B cell (primary cell): Measurements from ENCODE around the gene PRR3. TPM values are rescaled to one million over a fixed set of nuclear protein-coding genes. Genes with fewer than 3 reads are reported as not detected.

Experiments used
- ATAC-seq: fragments of 200-7000 bp; cut with Tn5 transposase; one replicate; pipeline ENCODE4 v1.10.0; 2021; ENCODE audit warnings: low read depth, mild to moderate bottlenecking, moderate number of reproducible peaks, moderate library complexity
- CTCF ChIA-PET: fragments of 350-600 bp; sonication (Branson Sonifier 250); formaldehyde crosslinking; loops from one replicate; lab custom pipeline; 2021; ENCODE audit warnings: antibody characterized with exemption, inconsistent platforms; lab: Charles Lee
- POLR2A ChIA-PET: fragments of 350-600 bp; sonication (Branson Sonifier 250); formaldehyde crosslinking; loops from one replicate; lab custom pipeline; 2021; ENCODE audit warnings: antibody characterized with exemption; lab: Charles Lee
- DNase-seq: peaks from one replicate; pipeline ENCODE4 v3.0.0; 2013
- H2AFZ ChIP-seq: 2 replicates; pipeline ENCODE4 v1.6.1; 2012; ENCODE audit warnings: mild to moderate bottlenecking, low read depth, low read length; ENCODE audit not compliant: insufficient read depth, poor library complexity, severe bottlenecking
- H3K27ac ChIP-seq, 2 donors: 1 replicate in 1 of 2; 2 replicates in 1 of 2; pipeline ENCODE4 v1.5.1; 2012 to 2013; ENCODE audit warnings: low read length in 2 of 2, mild to moderate bottlenecking in 2 of 2, moderate library complexity in 1 of 2
- H3K27me3 ChIP-seq, 4 experiments: fragments of 200-600 bp in 1 of 4; sonication (generic) in 1 of 4; replicated peaks in 1 of 4; 1 replicate in 2 of 4; 2 replicates in 2 of 4; pipeline versions ENCODE4 v1.6.1 to v1.7.0; 2013 to 2016; ENCODE audit warnings: low read length in 3 of 4, mild to moderate bottlenecking in 2 of 4, mixed read lengths in 1 of 4, moderate library complexity in 1 of 4; ENCODE audit not compliant: insufficient read depth in 4 of 4, control insufficient read depth in 3 of 4; ENCODE audit errors: control extremely low read depth in 1 of 4
- H3K36me3 ChIP-seq, 2 experiments: replicated peaks in 1 of 2; 1 replicate in 1 of 2; 2 replicates in 1 of 2; pipeline versions ENCODE4 v1.6.1 to v1.7.1; 2013; ENCODE audit warnings: low read length in 1 of 2; ENCODE audit not compliant: insufficient read depth in 2 of 2, control insufficient read depth in 1 of 2; ENCODE audit errors: control extremely low read depth in 1 of 2, extremely low read depth in 1 of 2
- H3K4me1 ChIP-seq, 2 donors: fragments of 200-600 bp in 1 of 2; sonication (generic) in 1 of 2; 1 replicate in 1 of 2; 2 replicates in 1 of 2; pipeline versions ENCODE4 v1.5.1 to v1.6.1; 2013 to 2017; ENCODE audit warnings: low read length in 2 of 2; ENCODE audit not compliant: control insufficient read depth in 2 of 2, insufficient read depth in 2 of 2
- H3K4me2 ChIP-seq: replicated peaks from 2 replicates; pipeline ENCODE3; 2012; ENCODE audit warnings: mild to moderate bottlenecking, low read depth, low read length; ENCODE audit not compliant: poor library complexity, severe bottlenecking
- H3K4me3 ChIP-seq, 5 experiments: fragments of 200-600 bp in 1 of 5; sonication (generic) in 1 of 5; 1 replicate in 3 of 5; 2 replicates in 2 of 5; pipeline versions ENCODE4 v1.5.1 to v1.7.0; 2011 to 2016; ENCODE audit warnings: low read length in 4 of 5, mild to moderate bottlenecking in 4 of 5, low read depth in 2 of 5, control low read depth in 1 of 5, moderate library complexity in 1 of 5; ENCODE audit not compliant: insufficient read depth in 1 of 5; ENCODE audit errors: control extremely low read depth in 1 of 5, extremely low read depth in 1 of 5
- H3K79me2 ChIP-seq: fragments of 200-600 bp; sonication (generic); one replicate; pipeline ENCODE4 v1.6.0; 2016; ENCODE audit warnings: low read length; ENCODE audit not compliant: control insufficient read depth, insufficient read depth
- H3K9ac ChIP-seq: fragments of 200-600 bp; sonication (generic); 2 replicates; pipeline ENCODE4 v1.6.1; 2017; ENCODE audit warnings: mild to moderate bottlenecking, low read length, moderate library complexity
- H3K9me3 ChIP-seq, 3 donors: one replicate each; pipeline versions ENCODE4 v1.6.1 to v1.7.1; 2013; ENCODE audit warnings: low read length in 2 of 3; ENCODE audit not compliant: control insufficient read depth in 2 of 3, insufficient read depth in 1 of 3; ENCODE audit errors: control extremely low read depth in 1 of 3
- H4K20me1 ChIP-seq: 2 replicates; pipeline ENCODE4 v1.6.0; 2012; ENCODE audit warnings: mild to moderate bottlenecking, low read length; ENCODE audit not compliant: insufficient read depth, control insufficient read depth, poor library complexity, severe bottlenecking
- H3K27ac Mint-ChIP-seq: one replicate; pipeline ENCODE4 v1.8.0; 2021; ENCODE audit warnings: mixed read lengths
- H3K27me3 Mint-ChIP-seq: one replicate; pipeline ENCODE4 v1.8.0; 2021; ENCODE audit warnings: mixed read lengths
- H3K4me1 Mint-ChIP-seq: one replicate; pipeline ENCODE4 v1.8.0; 2021; ENCODE audit warnings: mixed read lengths
- H3K4me3 Mint-ChIP-seq: one replicate; pipeline ENCODE4 v1.8.0; 2021; ENCODE audit warnings: mixed read lengths
- H3K9me3 Mint-ChIP-seq: one replicate; pipeline ENCODE4 v1.8.0; 2022; ENCODE audit warnings: mixed read lengths; ENCODE audit not compliant: insufficient read depth
- EZH2 ChIP-seq: IDR thresholded peaks from 2 replicates; pipeline ENCODE4 v1.6.1; 2012; ENCODE audit warnings: borderline replicate concordance, low read depth, mild to moderate bottlenecking, moderate library complexity, low read length; ENCODE audit not compliant: insufficient read depth, poor library complexity, severe bottlenecking
- WGBS: methylation state at CpG from one replicate; pipeline ENCODE4 v1.1.5; 2013; ENCODE audit warnings: missing lambda C conversion rate; ENCODE audit not compliant: insufficient coverage; 5-methylcytosine and 5-hydroxymethylcytosine counted together
- intact Hi-C: fragments of 100-400 bp; cut with micrococcal nuclease; formaldehyde crosslinking; loops from one replicate; pipeline ENCODE4 v1.10.0; 2022
- polyA plus RNA-seq: library from polyadenylated mRNA; depleted of rRNA; stranded (reverse); fragments of >200 nt; gene quantifications from 2 replicates; pipeline ENCODE4 v1.2.3, GENCODE V29; 2012
- total RNA-seq, 2 donors: library from RNA; stranded (reverse); fragments of 120-200 nt in 1 of 2; gene quantifications; 1 replicate in 1 of 2; 2 replicates in 1 of 2; pipeline versions ENCODE4 v1.2.3 to v1.2.4, GENCODE V29; 2013 to 2022
- TF ChIP-seq, protein P1 (sequence below): fragments of 200-600 bp; IDR thresholded peaks from one replicate; pipeline ENCODE4 v1.8.0; 2022; ENCODE audit warnings: antibody characterized with exemption, mild to moderate bottlenecking

PRR3 gene
- total and polyA plus RNA-seq, 2 donors (not counting 1 experiment from before 2014, with no cell fraction given) = 15.0 to 30.3 TPM

- ATAC-seq (peak; percentile 62), DNase-seq (peak; percentile 84)
- Histone ChIP-seq H3K36me3 (no peaks in the 10 kb centered on the region), H4K20me1 (no peaks in the 10 kb centered on the region), H3K9me3 (no peaks in the 10 kb centered on the region), H3K27me3 (no peaks in the 10 kb centered on the region), H2AFZ (peak overlapping the region; percentile 37), H3K79me2 (peaks cover 20% of the 10 kb centered on the region), H3K4me1 (peaks cover 76 to 83% of the 10 kb centered on the region in 2 donors), H3K27ac (peak overlapping the region; percentile 73 to 74), H3K4me3 (peak overlapping the region; percentile 20 to 74 (median 46)), H3K9ac (peak overlapping the region; percentile 49), H3K4me2 (peak overlapping the region; percentile 75)
- no peaks in the 10 kb centered on the region for H3K9me3 Mint-ChIP-seq
- WGBS = 10% methylated on average over 2 of the region's 5 CpGs
- H3K4me1 Mint-ChIP-seq = peaks cover 67% of the 10 kb centered on the region
- ChIA-PET CTCF (interaction anchor here (0.7 to 11.9 kb wide), 12 partner anchors 8 to 214 kb away, joined by 3 to 140 read pairs (median 6); no protein-coding TSS in a partner anchor), POLR2A (interaction anchor here (0.6 to 3.2 kb wide), 15 partner anchors 8 to 687 kb away, joined by 3 to 18 read pairs (median 4); partner anchors contain the start of gene PRR3)
- H3K27me3 Mint-ChIP-seq = no peaks in the 10 kb centered on the region
- H3K27ac Mint-ChIP-seq = peak overlapping the region; percentile 84
- peak overlapping the region; percentile 68 for H3K4me3 Mint-ChIP-seq
- TF ChIP-seq EZH2 = no peak
- TF ChIP-seq, protein P1, sequence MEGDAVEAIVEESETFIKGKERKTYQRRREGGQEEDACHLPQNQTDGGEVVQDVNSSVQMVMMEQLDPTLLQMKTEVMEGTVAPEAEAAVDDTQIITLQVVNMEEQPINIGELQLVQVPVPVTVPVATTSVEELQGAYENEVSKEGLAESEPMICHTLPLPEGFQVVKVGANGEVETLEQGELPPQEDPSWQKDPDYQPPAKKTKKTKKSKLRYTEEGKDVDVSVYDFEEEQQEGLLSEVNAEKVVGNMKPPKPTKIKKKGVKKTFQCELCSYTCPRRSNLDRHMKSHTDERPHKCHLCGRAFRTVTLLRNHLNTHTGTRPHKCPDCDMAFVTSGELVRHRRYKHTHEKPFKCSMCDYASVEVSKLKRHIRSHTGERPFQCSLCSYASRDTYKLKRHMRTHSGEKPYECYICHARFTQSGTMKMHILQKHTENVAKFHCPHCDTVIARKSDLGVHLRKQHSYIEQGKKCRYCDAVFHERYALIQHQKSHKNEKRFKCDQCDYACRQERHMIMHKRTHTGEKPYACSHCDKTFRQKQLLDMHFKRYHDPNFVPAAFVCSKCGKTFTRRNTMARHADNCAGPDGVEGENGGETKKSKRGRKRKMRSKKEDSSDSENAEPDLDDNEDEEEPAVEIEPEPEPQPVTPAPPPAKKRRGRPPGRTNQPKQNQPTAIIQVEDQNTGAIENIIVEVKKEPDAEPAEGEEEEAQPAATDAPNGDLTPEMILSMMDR = no peak
- intact Hi-C loops = loop anchor here (1.0 to 2.0 kb wide), 3 partner anchors 9 to 20 kb away; no protein-coding TSS in a partner anchor
These were observed 48.0 kb upstream of the PRR3 start for GRCh38 chr6:30508890-30509736.
